Muscle of leg (tissue), 11 donors: Measurements from ENCODE around the gene CRABP2. TPM values are rescaled to one million over a fixed set of nuclear protein-coding genes. Genes with fewer than 3 reads are reported as not detected.
A peak's percentile ranks its signal among the peaks of the same experiment; 100 is the strongest.

ENCODE experiments used
- DNase-seq: peaks from one replicate; pipeline ENCODE4 v3.0.0; 2013
- H3K27ac ChIP-seq: one replicate; pipeline ENCODE4 v1.5.1; 2013; ENCODE audit warnings: mild to moderate bottlenecking, low read length, control low read depth
- H3K27me3 ChIP-seq: one replicate; pipeline ENCODE4 v1.6.1; 2013; ENCODE audit warnings: low read length; ENCODE audit not compliant: control insufficient read depth, insufficient read depth
- H3K36me3 ChIP-seq: one replicate; pipeline ENCODE4 v1.6.1; 2013; ENCODE audit warnings: low read length; ENCODE audit not compliant: control insufficient read depth, insufficient read depth
- H3K4me1 ChIP-seq: one replicate; pipeline ENCODE4 v1.6.1; 2013; ENCODE audit warnings: low read length; ENCODE audit not compliant: control insufficient read depth, insufficient read depth
- H3K4me3 ChIP-seq: one replicate; pipeline ENCODE4 v1.5.1; 2013; ENCODE audit warnings: low read length, control low read depth
- H3K9me3 ChIP-seq: replicated peaks from 2 replicates; pipeline ENCODE4 v1.6.1; 2013; ENCODE audit warnings: low read depth, low read length; ENCODE audit not compliant: control insufficient read depth
- WGBS: methylation state at CpG from one replicate; pipeline ENCODE4 v1.1.5; 2013; ENCODE audit warnings: missing lambda C conversion rate; ENCODE audit not compliant: insufficient coverage; 5-methylcytosine and 5-hydroxymethylcytosine counted together
- polyA plus RNA-seq, 8 donors: library from polyadenylated mRNA; unstranded; fragments of 120-200 nt; gene quantifications; one replicate each; pipeline versions ENCODE4 v1.2.1 to v1.2.3, GENCODE V29; 2013; ENCODE audit warnings: inconsistent platforms in 1 of 8, low replicate concordance in 1 of 8; ENCODE audit not compliant: insufficient read length in 8 of 8, insufficient read depth in 1 of 8
- total RNA-seq: library from RNA; stranded (reverse); fragments of 120-200 nt; gene quantifications from one replicate; pipeline ENCODE4 v1.2.4, GENCODE V29; 2013

CRABP2 gene
- total and polyA plus RNA-seq, 9 donors: 209 to 376 (median 268) TPM

GRCh38 chr1:156664767-156665411 lies 40.5 kb downstream of the CRABP2 start:
- peaks cover 99% of the 10 kb centered on the region for H3K4me1 ChIP-seq
- 15% methylated on average over 9 of the region's 16 CpGs for WGBS
- H3K27me3 ChIP-seq: no peaks in the 10 kb centered on the region
- H3K27ac ChIP-seq: peak overlapping the region; percentile 97
- no peaks in the 10 kb centered on the region for H3K36me3 ChIP-seq
- no peaks in the 10 kb centered on the region for H3K9me3 ChIP-seq
- peak overlapping the region; percentile 21 for H3K4me3 ChIP-seq
- DNase-seq: peak; percentile 81

- DNase-seq: peak; percentile 86
- no peaks in the 10 kb centered on the region for H3K27me3 ChIP-seq
- H3K9me3 ChIP-seq: no peaks in the 10 kb centered on the region
- peak overlapping the region; percentile 21 for H3K4me3 ChIP-seq
- peaks cover 99% of the 10 kb centered on the region for H3K4me1 ChIP-seq
- 19% methylated on average over 5 of the region's 5 CpGs for WGBS
- no peaks in the 10 kb centered on the region for H3K36me3 ChIP-seq
- H3K27ac ChIP-seq: peak overlapping the region; percentile 97
These were observed 41.2 kb downstream of the CRABP2 start for GRCh38 chr1:156664046-156664766.

- WGBS: 16% methylated on average over 5 of the region's 5 CpGs
- peak; percentile 95 for DNase-seq
- Histone ChIP-seq H3K9me3 (no peaks in the 10 kb centered on the region), H3K4me3 (no peak overlapping the region), H3K36me3 (no peaks in the 10 kb centered on the region), H3K27ac (peak overlapping the region; percentile 97), H3K4me1 (peaks cover 90% of the 10 kb centered on the region), H3K27me3 (peaks cover 6% of the 10 kb centered on the region)
These were observed 42.2 kb downstream of the CRABP2 start for GRCh38 chr1:156663178-156663577.

GRCh38 chr1:156662800-156663055 lies 42.7 kb downstream of the CRABP2 start:
- H3K9me3 ChIP-seq: no peaks in the 10 kb centered on the region
- H3K4me1 ChIP-seq: peaks cover 89% of the 10 kb centered on the region
- H3K36me3 ChIP-seq: no peaks in the 10 kb centered on the region
- no peak for DNase-seq
- WGBS: 35% methylated on average over 5 of the region's 5 CpGs
- peaks cover 10% of the 10 kb centered on the region for H3K27me3 ChIP-seq
- peak overlapping the region; percentile 97 for H3K27ac ChIP-seq
- no peak overlapping the region for H3K4me3 ChIP-seq

- DNase-seq: peak; percentile 57
- Histone ChIP-seq H3K27me3 (peaks cover 15% of the 10 kb centered on the region), H3K27ac (peak overlapping the region; percentile 97), H3K4me1 (peaks cover 89% of the 10 kb centered on the region), H3K9me3 (no peaks in the 10 kb centered on the region), H3K4me3 (no peak overlapping the region), H3K36me3 (no peaks in the 10 kb centered on the region)
- WGBS: 35% methylated on average over 8 of the region's 12 CpGs
These were observed 43.2 kb downstream of the CRABP2 start for GRCh38 chr1:156662005-156662799.

GRCh38 chr1:156660752-156661112 lies 44.7 kb downstream of the CRABP2 start:
- 100% methylated on average over 1 of the region's 2 CpGs for WGBS

GRCh38 chr1:156659988-156660751 lies 45.2 kb downstream of the CRABP2 start:
- Histone ChIP-seq H3K4me3 (peak overlapping the region; percentile 18), H3K36me3 (no peaks in the 10 kb centered on the region), H3K9me3 (no peaks in the 10 kb centered on the region), H3K27me3 (peaks cover 35% of the 10 kb centered on the region), H3K4me1 (peaks cover 76% of the 10 kb centered on the region), H3K27ac (peak overlapping the region; percentile 97)
- WGBS: 1% methylated on average over 24 of the region's 38 CpGs
- DNase-seq: peak; percentile 98

More at GRCh38 chr1:156660752-156661112, 44.7 kb downstream of the CRABP2 start:
- H3K27me3 ChIP-seq: peaks cover 29% of the 10 kb centered on the region
- H3K9me3 ChIP-seq: no peaks in the 10 kb centered on the region
- peak; percentile 25 for DNase-seq
- no peaks in the 10 kb centered on the region for H3K36me3 ChIP-seq
- H3K4me1 ChIP-seq: peaks cover 82% of the 10 kb centered on the region
- H3K4me3 ChIP-seq: peak overlapping the region; percentile 18
- H3K27ac ChIP-seq: peak overlapping the region; percentile 97

GRCh38 chr1:156659661-156659987 lies 45.8 kb downstream of the CRABP2 start:
- peak overlapping the region; percentile 38 for H3K27ac ChIP-seq
- no peak for DNase-seq
- H3K4me1 ChIP-seq: peaks cover 71% of the 10 kb centered on the region
- no peaks in the 10 kb centered on the region for H3K9me3 ChIP-seq
- H3K27me3 ChIP-seq: peaks cover 40% of the 10 kb centered on the region
- H3K4me3 ChIP-seq: no peak overlapping the region
- H3K36me3 ChIP-seq: no peaks in the 10 kb centered on the region
- 19% methylated on average over 6 of the region's 6 CpGs for WGBS

- Histone ChIP-seq H3K9me3 (no peaks in the 10 kb centered on the region), H3K27me3 (peaks cover 46% of the 10 kb centered on the region), H3K4me3 (no peak overlapping the region), H3K27ac (no peak overlapping the region), H3K4me1 (peaks cover 65% of the 10 kb centered on the region), H3K36me3 (no peaks in the 10 kb centered on the region)
- peak; percentile 32 for DNase-seq
- 78% methylated on average over 4 of the region's 10 CpGs for WGBS
These were observed 46.3 kb downstream of the CRABP2 start for GRCh38 chr1:156658945-156659574.
